NCI-H1417 (cell line): ENCODE results near the gene EYA3.

Experiments
- DNase-seq, 3 experiments: peaks; one replicate each; lab custom pipeline; 2025; lab: John Stamatoyannopoulos, UW

EYA3 gene

DNA sequence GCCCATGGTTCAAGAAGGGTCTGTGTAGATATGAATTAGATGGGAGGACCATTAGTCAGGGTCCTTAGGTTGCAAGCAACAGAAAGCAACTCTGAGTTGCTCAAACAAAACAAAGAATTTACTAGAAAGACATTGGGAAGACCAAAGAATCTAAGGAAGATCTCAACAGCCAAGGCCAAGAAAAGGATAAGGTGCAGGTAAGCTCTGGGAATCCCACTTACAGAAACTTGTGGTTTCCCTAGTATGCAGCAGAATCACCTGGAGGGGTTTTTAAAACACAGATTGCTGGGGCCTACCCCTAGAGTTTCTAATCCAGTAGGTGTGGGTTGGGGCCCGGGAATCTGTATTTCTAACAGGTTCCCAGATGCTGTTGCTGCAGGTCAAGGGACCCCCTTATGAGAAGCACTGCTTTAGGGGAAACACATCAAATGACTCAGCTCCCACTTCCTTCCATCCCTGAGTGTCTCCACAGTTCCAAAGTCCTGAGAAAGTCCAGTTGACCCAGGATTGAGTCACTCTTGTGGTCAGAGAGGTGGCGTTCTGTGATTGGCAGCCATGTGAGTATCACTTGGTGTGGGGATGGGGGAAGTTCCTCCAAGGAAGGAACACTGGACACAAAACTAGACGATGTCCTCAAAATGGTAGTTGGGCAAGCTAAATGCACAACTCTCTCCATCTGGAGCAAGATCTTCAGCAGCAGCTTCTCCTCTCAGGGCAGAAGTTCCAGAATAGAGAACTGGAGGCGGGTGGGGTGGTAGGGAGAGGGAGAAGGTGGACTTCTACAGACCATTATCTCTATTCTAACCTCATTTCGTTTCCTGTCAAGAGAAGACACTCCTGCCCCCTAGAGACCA lies 24.2 kb upstream of the EYA3 start:
- no peak for DNase-seq

DNA sequence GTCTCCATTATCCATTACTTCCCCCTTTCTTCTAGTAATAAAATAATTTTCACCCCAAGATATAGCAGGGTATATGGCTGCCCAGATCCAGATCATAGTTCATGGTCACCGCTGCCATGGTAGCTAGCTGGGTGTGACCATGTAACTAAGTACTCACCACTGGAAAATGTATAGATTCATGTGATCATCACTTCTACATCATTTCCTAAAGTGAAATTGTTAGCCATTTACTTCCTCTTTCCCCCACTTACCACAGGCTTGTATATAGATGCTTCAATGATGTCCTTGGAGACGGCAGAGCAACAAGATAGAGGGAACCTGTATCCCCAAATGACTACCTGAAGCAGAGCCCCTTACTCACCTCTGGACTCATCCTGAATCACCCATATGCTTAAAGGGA lies 22.7 kb upstream of the EYA3 start:
- DNase-seq, result no peak

DNA sequence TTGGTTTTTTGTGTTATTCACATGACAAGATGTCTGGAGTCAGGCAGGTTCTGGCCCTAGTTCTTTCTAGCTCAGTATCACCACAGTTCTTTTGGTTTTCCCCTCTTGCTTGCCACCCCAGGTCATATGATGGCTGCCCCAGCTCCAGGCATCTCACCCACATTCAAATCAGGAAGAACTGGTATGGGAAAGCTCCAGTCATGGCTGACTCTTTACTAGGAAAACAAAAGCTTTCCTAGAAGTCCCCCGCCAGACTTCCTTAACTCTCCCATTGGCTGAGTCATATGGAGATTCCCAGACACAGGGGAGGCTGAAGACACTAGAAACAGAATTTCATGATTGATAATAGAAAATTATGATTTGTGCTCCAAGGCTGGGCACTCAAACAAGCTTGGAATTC lies 22.1 kb upstream of the EYA3 start:
- DNase-seq, result no peak

DNA sequence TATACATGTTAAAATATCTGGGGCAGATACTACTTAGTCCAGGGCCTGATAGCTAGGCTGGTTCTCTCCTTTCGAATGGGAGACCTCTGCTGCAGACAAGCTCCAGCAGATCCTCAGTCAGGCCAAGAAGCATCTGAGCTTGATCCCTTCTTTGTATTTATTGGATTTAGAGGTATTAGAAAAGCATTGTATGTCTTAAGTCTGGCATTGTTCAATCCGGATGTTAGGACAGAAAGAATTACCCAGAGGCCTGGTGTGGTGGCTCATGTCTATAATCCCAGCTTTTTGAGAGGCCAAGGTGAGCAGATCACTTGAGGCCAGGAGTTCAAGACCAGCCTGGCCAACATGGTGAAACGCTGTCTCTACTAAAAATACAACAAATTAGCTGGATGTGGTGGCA lies 21.2 kb upstream of the EYA3 start:
- no peak for DNase-seq

DNA sequence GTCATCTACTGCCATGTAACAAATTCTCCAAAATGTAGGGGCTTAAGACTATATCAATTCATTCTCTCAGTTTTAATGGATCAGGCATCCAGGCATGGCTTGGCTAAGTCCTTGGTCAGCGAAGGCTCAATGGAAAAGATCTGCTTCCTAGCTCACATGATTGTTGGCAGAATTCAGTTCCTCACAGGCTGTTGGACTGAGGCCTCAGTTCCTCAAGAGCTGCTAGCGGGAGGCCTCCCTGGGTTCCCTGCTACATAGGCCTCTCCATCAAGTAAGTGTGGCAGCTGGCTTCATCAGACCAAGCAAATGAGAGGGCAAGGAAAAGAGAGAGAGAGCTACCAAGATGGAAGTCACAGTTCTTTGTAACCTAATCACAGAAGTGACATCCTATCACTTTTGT lies 19.6 kb upstream of the EYA3 start:
- no peak for DNase-seq

DNA sequence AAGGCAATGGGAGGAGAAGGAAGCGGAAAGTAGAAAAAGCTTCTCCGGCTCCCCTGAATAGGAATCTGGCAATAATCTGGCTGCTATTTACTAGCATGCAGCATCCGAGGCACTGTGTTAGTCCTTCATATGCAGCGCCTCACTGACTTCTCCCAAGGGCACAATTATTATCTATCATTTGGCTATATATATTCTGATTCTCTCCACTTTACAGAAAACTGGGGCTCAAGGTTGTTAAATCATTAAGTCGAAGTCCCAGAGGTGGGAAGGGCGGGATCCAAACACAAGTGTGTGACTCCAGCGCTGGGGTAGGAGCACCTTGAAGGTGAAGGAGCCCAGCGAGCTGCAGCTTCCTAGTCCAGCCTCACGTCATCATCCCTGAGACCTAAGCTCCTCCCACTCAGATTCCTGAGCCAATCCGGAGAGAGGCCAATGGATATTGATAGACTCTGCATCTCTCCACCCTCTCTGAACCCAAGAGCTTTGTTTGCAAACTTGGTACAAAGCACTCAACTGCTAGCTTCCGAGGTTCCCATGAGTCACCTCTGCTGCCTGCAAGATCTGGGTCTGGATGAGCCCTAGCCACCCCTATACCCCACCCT lies 16.6 kb upstream of the EYA3 start:
- peak in 1 of 3 experiments; percentile 60 for DNase-seq

DNA sequence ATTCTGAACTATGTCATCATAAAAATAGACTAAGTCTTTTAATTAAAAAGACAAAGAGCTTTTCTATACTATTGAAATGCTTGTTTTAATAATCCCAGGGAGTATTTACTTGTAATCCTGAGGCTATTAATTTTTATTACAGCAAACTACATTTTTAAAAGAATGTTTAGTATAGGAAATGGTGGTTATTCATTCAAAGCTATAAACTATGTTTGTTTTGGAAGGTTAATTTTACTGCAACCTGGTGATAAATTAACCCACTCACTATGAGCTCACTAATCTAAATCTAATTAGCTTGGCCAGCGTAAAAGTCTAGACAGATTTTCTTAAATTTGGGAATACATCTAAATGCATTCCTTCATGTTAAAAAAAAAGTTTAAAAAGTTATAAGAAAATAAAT lies 13.8 kb upstream of the EYA3 start:
- DNase-seq, result no peak

DNA sequence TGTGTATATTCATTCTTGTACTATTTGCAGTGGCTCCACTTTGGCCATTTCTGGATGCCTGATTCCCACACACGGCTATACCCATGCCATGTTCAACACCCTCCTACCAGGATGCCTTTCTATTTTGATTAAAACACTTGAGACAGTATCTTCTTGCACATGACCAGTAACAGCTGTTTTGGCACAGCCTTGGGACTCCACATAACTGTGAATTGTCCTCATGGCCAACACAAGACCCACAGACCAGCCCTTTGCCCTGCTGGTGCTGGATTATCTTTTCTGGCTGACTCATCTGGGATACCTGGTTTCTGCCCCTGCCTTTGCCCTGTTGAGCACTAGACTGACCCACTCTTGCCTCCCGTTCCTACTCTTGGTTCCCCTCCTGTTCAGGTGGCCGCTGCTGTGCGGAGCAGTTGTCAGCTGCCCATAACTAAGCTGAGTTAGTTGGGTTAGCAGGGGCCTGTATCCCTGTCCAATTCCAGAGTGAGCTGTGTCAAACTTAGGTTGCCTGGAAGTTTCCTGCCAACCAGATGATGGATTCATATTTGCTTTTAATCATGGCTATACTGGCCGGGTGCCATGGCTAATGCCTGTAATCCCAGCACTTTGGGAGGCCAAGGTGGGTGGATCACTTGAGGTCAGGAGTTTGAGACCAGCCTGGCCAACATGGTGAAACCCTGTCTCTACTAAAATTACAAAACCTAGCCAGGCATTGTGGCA lies 10.8 kb upstream of the EYA3 start:
- no peak for DNase-seq

DNA sequence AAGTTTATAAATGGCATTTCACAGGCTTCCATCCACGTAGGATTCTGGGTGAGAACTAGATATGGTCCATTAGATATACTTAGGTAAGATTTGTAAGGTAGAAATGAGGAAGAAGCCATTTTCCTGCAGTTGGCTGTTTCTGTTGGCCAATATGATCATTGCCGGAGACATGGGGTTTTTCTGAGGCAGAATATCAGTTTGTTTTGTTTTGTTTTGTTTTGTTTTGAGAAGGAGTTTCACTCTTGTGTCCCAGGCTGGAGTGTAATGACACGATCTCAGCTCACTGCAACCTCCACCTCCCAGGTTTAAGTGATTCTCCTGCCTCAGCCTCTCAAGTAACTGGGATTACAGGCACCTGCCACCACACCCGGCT lies 8.7 kb upstream of the EYA3 start:
- no peak for DNase-seq

DNA sequence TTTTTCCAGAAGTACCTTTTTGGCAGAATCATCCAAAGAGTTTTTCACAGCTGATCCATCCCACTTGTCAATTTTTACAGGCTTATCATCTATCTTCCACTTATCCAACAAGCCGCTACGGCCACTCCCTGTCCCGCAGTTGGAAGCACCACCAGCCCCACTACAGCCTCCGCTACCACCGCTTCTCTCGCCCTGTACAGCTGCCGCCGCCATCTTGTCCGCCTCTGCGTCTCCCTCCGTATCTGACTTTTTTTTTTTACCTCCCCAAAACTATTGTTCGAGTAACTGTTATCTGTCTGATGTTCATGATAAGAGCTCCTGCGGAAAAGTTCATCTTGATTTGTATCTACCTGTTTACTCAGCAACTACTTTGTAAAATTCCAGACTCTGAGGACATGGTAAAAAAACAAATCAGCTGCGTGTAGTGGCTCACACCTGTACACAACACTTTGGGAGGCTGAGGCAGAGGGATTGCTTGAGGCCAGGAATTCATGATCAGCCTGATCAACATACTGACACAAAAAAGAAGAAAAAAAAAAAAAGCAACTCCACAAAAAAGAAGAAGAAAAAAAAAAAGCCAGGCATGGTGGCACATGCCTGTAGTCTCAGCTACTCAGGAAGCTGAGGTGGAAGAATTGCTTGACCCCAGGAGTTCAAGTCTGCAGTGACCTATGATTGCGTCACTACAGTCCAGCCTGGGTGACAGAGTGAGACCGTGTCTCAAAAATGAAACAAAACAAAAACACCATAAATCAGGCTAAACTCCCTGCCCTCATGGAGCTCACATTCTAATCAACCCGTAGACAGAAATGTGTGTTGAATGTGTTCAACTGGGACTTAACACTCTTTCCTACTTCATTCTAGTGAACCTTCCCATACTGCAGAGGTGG lies 8.0 kb upstream of the EYA3 start:
- no peak for DNase-seq

DNA sequence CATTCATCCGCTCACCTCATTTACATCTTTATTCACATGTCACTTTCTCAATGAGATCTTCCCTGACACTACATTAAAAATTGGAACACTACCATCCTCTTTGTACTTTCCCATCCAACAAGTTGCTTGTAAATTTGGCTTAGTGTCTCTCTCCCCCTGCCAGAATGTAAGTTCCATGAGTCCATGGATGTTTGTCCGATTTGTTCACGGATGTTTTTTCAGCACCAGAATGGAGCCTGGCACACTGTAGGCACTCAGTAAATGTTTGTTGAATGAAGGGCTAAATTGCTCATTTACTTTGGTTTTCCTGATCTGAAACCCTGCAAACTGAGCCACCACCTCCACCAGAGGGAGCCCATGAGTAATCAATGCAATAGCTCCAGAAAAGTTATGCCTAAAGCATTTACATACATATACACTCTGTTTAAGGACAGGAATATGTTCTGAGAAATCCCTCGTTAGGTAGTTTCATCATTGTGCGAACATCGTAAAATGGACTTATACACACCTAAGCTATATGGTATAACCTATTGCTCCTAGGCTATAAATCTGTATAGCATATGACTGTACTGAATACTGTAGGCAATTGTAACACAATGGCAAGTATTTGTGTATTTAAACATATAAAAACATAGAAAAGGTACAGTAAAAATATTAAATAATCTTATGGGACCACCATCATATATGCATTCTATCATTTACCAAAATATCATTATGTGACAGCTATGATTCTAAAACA lies 2.8 kb upstream of the EYA3 start:
- DNase-seq, result peak; percentile 43 to 76 (median 55)

DNA sequence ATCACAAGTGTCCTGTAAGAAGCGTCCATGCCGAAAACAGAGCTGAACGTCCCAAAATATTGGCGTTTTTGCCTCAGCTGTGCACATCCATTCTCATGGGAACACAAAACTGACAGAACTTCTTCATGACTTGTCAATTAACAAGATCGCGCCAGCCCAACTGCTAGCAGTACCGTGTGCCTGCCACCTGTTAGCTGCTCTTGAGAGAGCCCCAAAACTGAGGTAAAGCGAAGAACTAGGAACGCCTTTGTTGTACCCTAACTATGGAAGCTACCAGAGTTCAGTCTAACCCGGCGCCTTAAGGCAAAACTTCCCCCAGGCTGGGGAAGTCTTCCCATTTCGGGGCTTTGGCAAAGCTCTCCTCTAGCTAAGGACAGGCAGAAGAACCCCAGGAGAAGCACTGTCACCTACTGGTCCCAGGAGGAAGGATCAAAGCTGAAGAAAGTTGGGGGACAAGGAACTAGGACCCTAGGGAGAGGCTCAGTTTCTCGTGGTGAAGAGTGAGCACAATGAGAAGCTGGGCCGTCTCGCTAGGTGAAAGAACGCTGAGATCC lies 719 bp downstream of the EYA3 start:
- DNase-seq, result peak in 2 of 3 experiments; percentile 55 to 69

DNA sequence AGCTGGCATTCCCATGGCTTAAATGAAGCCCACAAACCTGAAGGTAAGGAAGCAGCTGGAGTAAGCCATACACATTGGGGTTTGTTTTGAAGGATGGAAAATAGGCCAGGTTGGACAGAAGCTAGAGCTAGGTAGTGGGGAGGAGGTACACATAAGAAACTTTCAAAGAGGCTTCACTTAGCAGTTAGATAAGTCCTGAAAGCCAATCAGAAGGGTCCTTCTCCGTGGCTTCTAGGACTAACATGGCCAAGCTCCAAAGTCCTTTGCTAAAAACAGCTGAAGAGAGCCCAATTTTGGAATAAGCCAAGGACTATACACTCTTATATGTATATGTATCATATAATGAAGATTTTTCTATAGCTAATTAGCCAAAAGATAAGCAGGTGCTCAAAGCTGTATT lies 1.8 kb downstream of the EYA3 start:
- no peak for DNase-seq

DNA sequence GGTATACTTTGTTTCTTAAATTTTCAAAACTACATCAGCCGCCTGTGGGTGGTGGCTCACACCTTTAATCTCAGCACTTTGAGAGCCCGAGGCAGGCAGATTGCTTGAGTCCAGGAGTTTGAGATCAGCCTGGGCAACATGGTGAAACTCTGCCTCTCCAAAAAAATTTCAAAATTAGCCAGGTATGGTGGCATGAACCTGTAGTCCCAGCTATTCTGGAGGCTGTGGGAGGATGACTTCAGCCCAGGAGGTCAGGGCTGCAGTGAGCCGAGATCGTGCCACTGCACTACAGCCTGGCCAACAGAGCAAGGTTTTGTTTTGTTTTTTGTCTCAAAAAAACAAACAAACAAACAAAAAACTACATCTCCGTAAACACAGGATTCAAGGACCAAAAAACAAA lies 3.3 kb downstream of the EYA3 start:
- no peak for DNase-seq

DNA sequence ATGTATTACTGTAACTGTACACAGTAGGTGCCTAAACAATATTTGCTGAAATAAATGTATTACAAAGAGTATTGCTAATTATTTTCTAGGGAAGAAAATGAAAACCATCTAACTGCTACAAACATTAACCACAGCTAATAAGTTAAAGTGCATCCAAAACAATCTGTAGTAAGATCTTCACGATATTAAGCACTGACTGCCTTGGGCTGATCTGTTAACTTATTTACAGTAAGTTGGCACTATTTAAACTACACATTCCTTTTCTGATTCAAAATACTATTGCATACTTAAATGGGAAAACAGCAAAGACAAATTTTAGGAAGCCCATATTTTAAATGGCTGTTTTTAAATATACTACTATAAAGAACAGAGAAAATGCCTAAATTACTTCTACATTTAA lies 4.5 kb downstream of the EYA3 start:
- no peak for DNase-seq

DNA sequence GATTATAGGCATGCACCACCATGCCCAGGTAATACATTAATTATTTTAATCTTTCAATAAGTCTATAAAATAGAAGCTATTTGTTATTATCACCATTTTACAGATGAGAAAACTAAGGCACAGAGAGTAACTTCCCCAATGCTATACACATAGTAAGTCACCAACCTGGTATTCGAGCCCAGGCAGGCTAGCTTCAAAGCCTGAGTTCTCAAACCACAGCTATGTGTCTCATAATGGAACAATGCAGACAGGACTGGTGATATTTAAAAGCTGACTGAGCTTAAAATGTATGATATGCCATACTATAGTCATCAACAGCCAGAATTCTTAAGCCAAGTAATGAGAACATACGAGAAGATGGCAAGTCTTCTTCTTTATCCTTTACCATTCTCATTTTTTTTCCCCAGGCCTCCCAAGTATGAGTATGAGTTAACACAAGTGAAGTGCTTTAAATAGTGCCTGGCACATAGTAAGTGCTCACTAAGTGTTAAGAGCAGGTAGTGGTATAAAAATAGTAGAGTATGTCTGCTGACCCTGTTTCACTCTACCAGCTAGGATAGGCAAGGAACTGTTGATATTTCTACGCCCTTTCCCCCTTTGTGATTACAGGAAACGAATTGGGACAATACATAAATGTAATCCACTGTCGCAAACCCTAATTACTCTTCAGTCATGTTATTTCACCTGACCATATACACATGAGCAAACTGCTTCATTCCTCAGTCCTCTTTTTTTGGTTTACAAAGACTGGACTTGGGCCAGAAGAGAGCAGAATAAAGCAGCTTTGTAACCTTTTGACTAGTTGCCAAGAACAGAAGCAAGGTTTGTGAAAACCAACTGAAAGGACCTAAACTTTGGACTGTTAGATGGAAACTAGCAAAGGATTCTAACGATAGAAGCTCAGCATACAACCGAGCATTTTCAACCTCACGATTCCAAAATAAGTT lies 9.5 kb downstream of the EYA3 start:
- no peak for DNase-seq

DNA sequence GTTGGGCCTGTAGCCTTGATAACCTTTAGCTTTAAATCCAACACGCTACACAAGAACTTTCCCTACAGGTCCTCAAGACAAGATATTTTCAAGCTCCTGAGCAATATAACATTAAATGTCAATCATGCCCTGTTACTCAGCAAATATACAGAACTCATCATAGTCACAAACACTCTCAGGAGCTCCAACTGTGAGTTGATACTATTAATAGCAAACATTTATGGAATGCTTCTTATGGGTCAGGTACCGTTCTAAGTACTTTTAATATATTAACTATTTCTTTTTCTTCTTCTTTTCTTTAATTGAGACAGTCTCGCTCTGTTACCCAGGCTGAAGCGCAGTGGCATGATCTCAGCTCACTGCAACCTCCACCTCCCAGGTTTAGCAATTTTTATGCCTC lies 10.1 kb downstream of the EYA3 start:
- DNase-seq, result no peak

DNA sequence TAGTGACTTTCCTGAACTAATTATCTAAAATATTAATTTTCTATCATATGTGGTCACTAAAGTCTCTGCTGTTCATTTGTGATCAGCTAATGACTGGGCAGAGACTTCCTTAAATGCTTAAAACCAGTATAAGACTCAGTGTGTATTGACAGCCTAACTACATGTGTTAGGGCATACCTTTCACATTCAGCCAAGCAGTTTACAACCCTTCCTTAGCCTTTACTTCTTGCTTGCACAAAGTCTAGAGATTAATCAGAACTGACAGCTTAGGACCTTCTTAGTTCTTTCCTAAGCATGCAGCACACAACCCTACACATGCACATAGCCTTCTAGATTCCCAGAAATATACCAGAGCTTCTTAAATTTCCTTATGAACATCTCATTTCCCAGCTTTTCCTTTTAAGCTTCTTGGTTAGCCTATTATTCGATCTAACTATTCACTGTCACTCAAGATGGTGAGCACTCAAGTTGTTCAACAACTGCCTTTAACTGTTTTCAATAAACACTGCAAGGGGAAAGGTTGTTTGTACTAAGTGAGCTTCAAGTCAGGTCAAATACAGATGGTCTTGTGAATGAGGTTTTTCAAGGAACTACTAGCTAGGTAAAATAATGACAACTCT lies 13.4 kb downstream of the EYA3 start:
- no peak for DNase-seq

DNA sequence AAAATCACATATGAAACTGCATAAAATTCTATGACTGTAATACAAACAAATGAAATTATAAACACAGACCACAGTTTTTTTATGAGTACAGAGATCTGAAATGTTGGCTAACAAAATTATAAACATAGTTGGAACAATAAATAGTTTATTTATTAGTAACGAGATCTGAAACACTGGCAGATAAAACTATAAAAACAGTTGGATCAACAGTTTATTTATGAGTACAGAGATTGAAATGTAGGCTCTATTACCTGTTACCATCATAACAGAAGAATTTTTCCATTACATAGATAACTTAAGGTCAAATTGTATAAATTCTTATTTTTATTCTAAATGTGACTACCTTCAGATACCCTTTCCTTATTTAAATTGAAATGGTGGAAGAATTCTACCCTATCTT lies 14.5 kb downstream of the EYA3 start:
- DNase-seq, result no peak

DNA sequence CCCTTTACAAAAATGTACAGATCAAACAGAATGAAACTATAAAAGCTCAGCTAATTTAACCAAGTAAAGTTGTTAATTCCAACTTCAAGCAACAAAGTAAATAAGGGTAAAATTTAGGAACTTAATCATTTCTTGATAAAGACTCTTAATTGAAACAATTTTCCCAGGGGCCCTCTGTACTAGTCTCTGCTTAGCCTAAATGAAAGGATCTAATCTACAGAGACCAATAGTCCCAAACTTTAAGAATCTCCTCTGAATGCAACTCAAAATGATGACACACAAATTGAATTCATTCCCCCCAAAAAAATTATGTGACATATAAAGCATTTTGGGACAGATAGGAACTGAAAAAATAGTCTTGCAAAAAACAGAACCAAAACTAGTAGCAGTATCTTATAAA lies 16.6 kb downstream of the EYA3 start:
- no peak for DNase-seq
